ENCODE data around the gene INPP5E. TPM values are rescaled to one million over a fixed set of nuclear protein-coding genes. Genes with fewer than 3 reads are reported as not detected.

INPP5E gene
- total RNA-seq, 4 donors from 2014 or later = 6.7 to 19.7 (median 11.2) TPM

GRCh38 chr9:136474974-136475865 lies 35.6 kb upstream of the INPP5E start:
- no peak for DNase-seq
- H3K4me1 ChIP-seq = no peaks in the 10 kb centered on the region
- no peaks in the 10 kb centered on the region for H3K9me3 ChIP-seq
- H3K27ac ChIP-seq = no peak overlapping the region
- no peak overlapping the region for H3K4me3 ChIP-seq
- no peaks in the 10 kb centered on the region for H3K27me3 ChIP-seq
- TF ChIP-seq POLR2A (IDR thresholded peaks at IDR 0.05) (no peak), CTCF (IDR thresholded peaks at IDR 0.05) (no peak)
- intact Hi-C loops (cut with DNase I; ENCODE audit: low total_unique reads) = no loop called here
- no peaks in the 10 kb centered on the region for H3K36me3 ChIP-seq

- no peak for TF ChIP-seq CTCF (IDR thresholded peaks at IDR 0.05)
- TF ChIP-seq POLR2A (IDR thresholded peaks at IDR 0.05) = no peak
- H3K27me3 ChIP-seq = no peaks in the 10 kb centered on the region
- no peaks in the 10 kb centered on the region for H3K4me1 ChIP-seq
- DNase-seq = no peak
- H3K36me3 ChIP-seq = no peaks in the 10 kb centered on the region
- H3K4me3 ChIP-seq = no peak overlapping the region
- H3K9me3 ChIP-seq = no peaks in the 10 kb centered on the region
- intact Hi-C loops (cut with DNase I; ENCODE audit: low total_unique reads) = no loop called here
- no peak overlapping the region for H3K27ac ChIP-seq
These were observed 34.5 kb upstream of the INPP5E start for GRCh38 chr9:136474021-136474640.

GRCh38 chr9:136473354-136473721 lies 33.7 kb upstream of the INPP5E start:
- Histone ChIP-seq H3K4me1 (no peaks in the 10 kb centered on the region), H3K9me3 (no peaks in the 10 kb centered on the region), H3K36me3 (no peaks in the 10 kb centered on the region), H3K27ac (no peak overlapping the region), H3K27me3 (no peaks in the 10 kb centered on the region), H3K4me3 (no peak overlapping the region)
- intact Hi-C loops (cut with DNase I; ENCODE audit: low total_unique reads) = no loop called here
- TF ChIP-seq POLR2A (IDR thresholded peaks at IDR 0.05) = no peak
- no peak for DNase-seq

- Histone ChIP-seq H3K36me3 (no peaks in the 10 kb centered on the region), H3K4me1 (no peaks in the 10 kb centered on the region), H3K4me3 (no peak overlapping the region), H3K27ac (no peak overlapping the region), H3K27me3 (no peaks in the 10 kb centered on the region), H3K9me3 (no peaks in the 10 kb centered on the region)
- TF ChIP-seq POLR2A (IDR thresholded peaks at IDR 0.05) (no peak), CTCF (IDR thresholded peaks at IDR 0.05) (no peak)
- intact Hi-C loops (cut with DNase I; ENCODE audit: low total_unique reads) = no loop called here
- no peak for DNase-seq
These were observed 33.2 kb upstream of the INPP5E start for GRCh38 chr9:136472640-136473353.

- Histone ChIP-seq H3K4me3 (no peak overlapping the region), H3K4me1 (no peaks in the 10 kb centered on the region), H3K27ac (no peak overlapping the region), H3K27me3 (no peaks in the 10 kb centered on the region), H3K36me3 (no peaks in the 10 kb centered on the region), H3K9me3 (no peaks in the 10 kb centered on the region)
- no peak for DNase-seq
- intact Hi-C loops (cut with DNase I; ENCODE audit: low total_unique reads) = no loop called here
- TF ChIP-seq POLR2A (IDR thresholded peaks at IDR 0.05) = no peak
- TF ChIP-seq CTCF (IDR thresholded peaks at IDR 0.05) = no peak
These were observed 32.3 kb upstream of the INPP5E start for GRCh38 chr9:136471802-136472487.

All from uterus (tissue), 4 donors.